IMR-90 (cell line): Measurements from ENCODE around the gene PKD1L1. TPM values are rescaled to one million over a fixed set of nuclear protein-coding genes. Genes with fewer than 3 reads are reported as not detected.
"Not testable (repeated sequence)": the region's sequence is repeated elsewhere in the genome, so short reads cannot be mapped to it uniquely, and the experiment has no call there.

Experiments
- ATAC-seq: fragments of 200-7000 bp; cut with Tn5 transposase; 2 replicates; pipeline ENCODE4 v1.9.1; 2020; ENCODE audit warnings: low read depth, mild to moderate bottlenecking, moderate library complexity
- BruUV-seq: library from RNA; stranded (reverse); fragments of 400-500 nt; replicated peaks from 2 replicates; lab custom pipeline; 2021; lab: Mats Ljungman, UMichigan
- CTCF ChIA-PET: fragments of 300-600 bp; formaldehyde crosslinking; extraction: SDS; loops from one replicate; lab custom pipeline; 2021; ENCODE audit warnings: antibody characterized with exemption; lab: Yijun Ruan, JAX
- POLR2A ChIA-PET: fragments of 300-600 bp; sonication (Branson Sonifier 250); formaldehyde crosslinking; loops from one replicate; lab custom pipeline; 2022; ENCODE audit warnings: antibody characterized with exemption; ENCODE audit not compliant: unreplicated experiment; lab: Charles Lee
- DNase-seq: peaks from one replicate; pipeline ENCODE4 v3.0.0; 2013
- H2AFZ ChIP-seq: replicated peaks from 2 replicates; pipeline ENCODE3; 2013; ENCODE audit warnings: low read length, mild to moderate bottlenecking; ENCODE audit not compliant: poor library complexity
- H2AK5ac ChIP-seq: 2 replicates; pipeline ENCODE4 v1.6.1; 2013; ENCODE audit warnings: low read depth, low read length, inconsistent platforms
- H2AK9ac ChIP-seq: replicated peaks from 2 replicates; pipeline ENCODE3; 2013; ENCODE audit warnings: mild to moderate bottlenecking, low read depth, low read length, moderate library complexity; ENCODE audit not compliant: poor library complexity
- H2BK120ac ChIP-seq: 2 replicates; pipeline ENCODE4 v1.6.1; 2013; ENCODE audit warnings: low read depth, low read length, inconsistent platforms
- H2BK15ac ChIP-seq: 3 replicates; pipeline ENCODE4 v1.6.1; 2013; ENCODE audit warnings: low read depth, low read length, inconsistent platforms
- H2BK20ac ChIP-seq: 2 replicates; pipeline ENCODE4 v1.6.1; 2013; ENCODE audit warnings: low read depth, mild to moderate bottlenecking, inconsistent platforms, low read length, moderate library complexity
- H2BK5ac ChIP-seq: 2 replicates; pipeline ENCODE4 v1.6.1; 2013; ENCODE audit warnings: mild to moderate bottlenecking, low read depth, low read length, inconsistent platforms; ENCODE audit not compliant: poor library complexity, severe bottlenecking
- H3K14ac ChIP-seq: replicated peaks from 2 replicates; pipeline ENCODE4 v1.6.1; 2013; ENCODE audit warnings: low read depth, low read length, inconsistent platforms
- H3K18ac ChIP-seq: 2 replicates; pipeline ENCODE4 v1.6.1; 2013; ENCODE audit warnings: low read depth, low read length, control low read depth
- H3K23ac ChIP-seq: 2 replicates; pipeline ENCODE4 v1.6.1; 2013; ENCODE audit warnings: low read depth, low read length, inconsistent platforms
- H3K27ac ChIP-seq: 2 replicates; pipeline ENCODE4 v1.5.1; 2013; ENCODE audit warnings: mild to moderate bottlenecking, control low read depth, low read length; ENCODE audit not compliant: insufficient read depth
- H3K27me3 ChIP-seq: 2 replicates; pipeline ENCODE4 v1.6.1; 2013; ENCODE audit warnings: low read length; ENCODE audit not compliant: control insufficient read depth, insufficient read depth
- H3K36me3 ChIP-seq: 2 replicates; pipeline ENCODE4 v1.6.1; 2013; ENCODE audit warnings: low read length, mixed read lengths; ENCODE audit not compliant: control insufficient read depth, insufficient read depth
- H3K4ac ChIP-seq: 2 replicates; pipeline ENCODE4 v1.6.1; 2013; ENCODE audit warnings: low read depth, low read length, inconsistent platforms
- H3K4me1 ChIP-seq: 2 replicates; pipeline ENCODE4 v1.6.1; 2013; ENCODE audit warnings: low read length, mixed read lengths; ENCODE audit not compliant: control insufficient read depth, insufficient read depth
- H3K4me2 ChIP-seq: 2 replicates; pipeline ENCODE4 v1.6.1; 2013; ENCODE audit warnings: low read depth, mild to moderate bottlenecking, control low read depth, low read length, moderate library complexity
- H3K4me3 ChIP-seq: 2 replicates; pipeline ENCODE4 v1.5.1; 2013; ENCODE audit warnings: low read depth, mild to moderate bottlenecking, control low read depth, low read length, moderate library complexity; ENCODE audit not compliant: insufficient read depth
- H3K56ac ChIP-seq: 2 replicates; pipeline ENCODE4 v1.6.1; 2013; ENCODE audit warnings: low read length, inconsistent platforms; ENCODE audit not compliant: insufficient read depth; ENCODE audit errors: extremely low read depth
- H3K79me1 ChIP-seq, 2 experiments: 2 replicates each; pipeline ENCODE4 v1.6.1; 2013; ENCODE audit warnings: low read length in 2 of 2, inconsistent platforms in 1 of 2, low read depth in 1 of 2
- H3K9ac ChIP-seq: 2 replicates; pipeline ENCODE4 v1.6.1; 2013; ENCODE audit warnings: low read depth, low read length, control low read depth
- H3K9me1 ChIP-seq: 2 replicates; pipeline ENCODE4 v1.6.1; 2013; ENCODE audit warnings: low read length, inconsistent platforms; ENCODE audit not compliant: insufficient read depth
- H3K9me3 ChIP-seq: 2 replicates; pipeline ENCODE4 v1.6.1; 2013; ENCODE audit warnings: low read length; ENCODE audit not compliant: control insufficient read depth, insufficient read depth
- H4K20me1 ChIP-seq: 2 replicates; pipeline ENCODE4 v1.6.1; 2013; ENCODE audit warnings: low read length, inconsistent platforms; ENCODE audit not compliant: insufficient read depth
- H4K5ac ChIP-seq: 2 replicates; pipeline ENCODE4 v1.6.1; 2013; ENCODE audit warnings: mild to moderate bottlenecking, low read depth, low read length, control low read depth
- H4K8ac ChIP-seq, 2 experiments: 2 replicates each; pipeline ENCODE4 v1.6.1; 2013; ENCODE audit warnings: low read depth in 2 of 2, low read length in 2 of 2, control low read depth in 1 of 2, inconsistent platforms in 1 of 2
- H4K91ac ChIP-seq: 2 replicates; pipeline ENCODE4 v1.6.1; 2013; ENCODE audit warnings: low read depth, low read length, inconsistent platforms; ENCODE audit not compliant: insufficient read depth
- BHLHE40 ChIP-seq: fragments of 150-350 bp; IDR thresholded peaks from 2 replicates; pipeline ENCODE4 v1.6.1; 2016; ENCODE audit warnings: mild to moderate bottlenecking, low read depth, low read length
- CEBPB ChIP-seq: IDR thresholded peaks from 2 replicates; pipeline ENCODE4 v1.6.1; 2012; ENCODE audit warnings: low read depth, low read length, improper control_type of control experiment
- MXI1 ChIP-seq: IDR thresholded peaks from 2 replicates; pipeline ENCODE4 v1.6.1; 2012; ENCODE audit warnings: low read depth, mild to moderate bottlenecking, low read length, moderate library complexity, borderline replicate concordance
- POLR2A ChIP-seq: IDR thresholded peaks from 2 replicates; pipeline ENCODE4 v1.6.1; 2012; ENCODE audit warnings: mild to moderate bottlenecking, low read depth, low read length
- RAD21 ChIP-seq: IDR thresholded peaks from 2 replicates; pipeline ENCODE4 v1.6.1; 2012; ENCODE audit warnings: low read length, improper control_type of control experiment
- WGBS, 2 experiments: methylation state at CpG; one replicate each; pipeline versions ENCODE4 v1.1.5 to v1.1.7; 2013; ENCODE audit warnings: missing lambda C conversion rate in 2 of 2; ENCODE audit not compliant: insufficient read length in 1 of 2; ENCODE audit errors: extremely low coverage in 2 of 2; 5-methylcytosine and 5-hydroxymethylcytosine counted together
- dilution Hi-C: fragments of 300-500 bp; cut with HindIII; formaldehyde crosslinking; loops from one replicate; pipeline ENCODE4 v1.14.3; 2018; ENCODE audit warnings: low sequenced_read_pairs; ENCODE audit not compliant: unreplicated experiment
- in situ Hi-C: fragments of 300-500 bp; cut with MboI; formaldehyde crosslinking; loops from 3 replicates; pipeline ENCODE4 v1.14.3; 2019; ENCODE audit warnings: low sequenced_read_pairs, inconsistent platforms, mixed read lengths
- intact Hi-C: fragments of 100-400 bp; cut with micrococcal nuclease; formaldehyde crosslinking; loops from 2 replicates; pipeline ENCODE4 v1.10.0; 2022
- polyA plus RNA-seq, 3 experiments: library from polyadenylated mRNA; depleted of rRNA; stranded (reverse); fragments of >200 nt; gene quantifications; 2 replicates each; pipeline ENCODE4 v1.2.3, GENCODE V29; 2012; ENCODE audit warnings: low replicate concordance in 1 of 3
- total RNA-seq: library from RNA; depleted of rRNA; stranded (reverse); fragments of >200 nt; gene quantifications from 2 replicates; pipeline ENCODE4 v1.2.3, GENCODE V29; 2012

The PKD1L1 gene
- total and polyA plus RNA-seq, 2 of the 4 experiments (the other 2 are of a cell fraction) = under 0.01 to 0.15 TPM

GRCh38 chr7:47991270-47991669 lies 43.0 kb upstream of the PKD1L1 start (continued):
- TF ChIP-seq CEBPB = no peak

GRCh38 chr7:47990592-47990991 lies 42.3 kb upstream of the PKD1L1 start:
- Histone ChIP-seq H2BK120ac (no peak overlapping the region), H4K91ac (no peak overlapping the region), H3K18ac (no peak overlapping the region), H3K56ac (no peak overlapping the region), H2AK9ac (no peak overlapping the region), H3K4ac (no peak overlapping the region), H2BK20ac (no peak overlapping the region), H2BK15ac (no peak overlapping the region), H4K20me1 (no peaks in the 10 kb centered on the region), H3K9ac (no peak overlapping the region), H3K4me1 (no peaks in the 10 kb centered on the region; the same call in 1 of the 2 replicates), H3K27ac (no peak overlapping the region), H4K5ac (no peak overlapping the region), H3K27me3 (no peaks in the 10 kb centered on the region; the same call in 1 of the 2 replicates), H3K23ac (no peak overlapping the region), H2BK5ac (no peak overlapping the region), H3K4me2 (no peak overlapping the region), H3K14ac (no peak overlapping the region), H2AK5ac (no peak overlapping the region), H4K8ac (no peak overlapping the region), H3K79me1 (no peaks in the 10 kb centered on the region), H3K9me3 (no peaks in the 10 kb centered on the region), H2AFZ (no peak overlapping the region), H3K4me3 (no peak overlapping the region), H3K36me3 (no peaks in the 10 kb centered on the region), H3K9me1 (no peaks in the 10 kb centered on the region)
- no peak for ATAC-seq
- ChIA-PET POLR2A (no interaction called here), CTCF (interaction anchor here (1.1 to 2.0 kb wide), 3 partner anchors 8 to 104 kb away, joined by 4 to 8 read pairs (median 5); partner anchors contain the start of gene UPP1)
- TF ChIP-seq BHLHE40 (no peak), MXI1 (no peak), POLR2A (no peak), RAD21 (no peak)
- DNase-seq = no peak
- in situ Hi-C loops = no loop called here
- intact Hi-C loops = loop anchor here (5.0 kb wide), 1 partner anchor 97 kb away; the partner anchor contains the start of gene UPP1
- dilution Hi-C loops = loop anchor here (25.0 kb wide), 1 partner anchor 122 kb away; no protein-coding TSS in a partner anchor
- BruUV-seq = no TSS peak
- WGBS, 2 experiments = no CpG with 5 or more reads among the region's 5 CpGs

- CTCF ChIA-PET = interaction anchor here (0.8 kb wide), 1 partner anchor 165 kb away, joined by 3 read pairs; no protein-coding TSS in a partner anchor
- H3K79me1 ChIP-seq, H4K91ac ChIP-seq, H2BK15ac ChIP-seq, H3K27me3 ChIP-seq, H3K27ac ChIP-seq, H3K56ac ChIP-seq, H2BK120ac ChIP-seq, H4K5ac ChIP-seq, H3K4me1 ChIP-seq, H3K36me3 ChIP-seq, H3K14ac ChIP-seq, H3K23ac ChIP-seq, H2AK5ac ChIP-seq, ATAC-seq, H2BK20ac ChIP-seq, H3K18ac ChIP-seq, H4K20me1 ChIP-seq, H3K4ac ChIP-seq, H3K9me3 ChIP-seq, H3K9ac ChIP-seq, H2AK9ac ChIP-seq, POLR2A ChIA-PET, H2BK5ac ChIP-seq, H2AFZ ChIP-seq, BruUV-seq, H3K4me2 ChIP-seq, H3K4me3 ChIP-seq, DNase-seq, H4K8ac ChIP-seq, H3K9me1 ChIP-seq: not testable (repeated sequence)
- intact Hi-C loops (loop anchor here (5.0 kb wide), 1 partner anchor 97 kb away; the partner anchor contains the start of gene UPP1), in situ Hi-C loops (loop anchor here (10.0 kb wide), 1 partner anchor 105 kb away; no protein-coding TSS in a partner anchor), dilution Hi-C loops (loop anchor here (25.0 kb wide), 1 partner anchor 122 kb away; no protein-coding TSS in a partner anchor)
- WGBS, 2 experiments = no CpG with 5 or more reads among the region's 10 CpGs
These were observed 41.5 kb upstream of the PKD1L1 start for GRCh38 chr7:47989607-47990400.
